Mucosa of descending colon (tissue), 3 donors: ENCODE results near the gene AATK. TPM values are rescaled to one million over a fixed set of nuclear protein-coding genes. Genes with fewer than 3 reads are reported as not detected.

Source experiments
- ATAC-seq: fragments of 200-7000 bp; cut with Tn5 transposase; one replicate; pipeline ENCODE4 v1.9.1; 2020; ENCODE audit warnings: mild to moderate bottlenecking, moderate library complexity
- DNase-seq, 3 donors: peaks; one replicate each; pipeline ENCODE4 v3.0.0-alpha.2; 2020
- H3K36me3 ChIP-seq: fragments of 200-600 bp; one replicate; pipeline ENCODE4 v1.8.0; 2021; ENCODE audit warnings: low read depth, mild to moderate bottlenecking
- H3K4me1 ChIP-seq: fragments of 200-600 bp; one replicate; pipeline ENCODE4 v1.8.0; 2021; ENCODE audit warnings: low read depth, mild to moderate bottlenecking
- H3K4me3 ChIP-seq: fragments of 200-600 bp; one replicate; pipeline ENCODE4 v1.8.0; 2021; ENCODE audit warnings: mild to moderate bottlenecking
- H3K9me3 ChIP-seq: fragments of 200-600 bp; one replicate; pipeline ENCODE4 v1.8.0; 2021; ENCODE audit warnings: mild to moderate bottlenecking
- CTCF ChIP-seq: fragments of 200-600 bp; IDR thresholded peaks from one replicate; pipeline ENCODE4 v1.8.0; 2022; ENCODE audit warnings: antibody characterized with exemption, mild to moderate bottlenecking
- intact Hi-C, 2 donors: fragments of 100-400 bp; cut with DNase I in 1 of 2; cut with micrococcal nuclease in 1 of 2; formaldehyde crosslinking; loops; one replicate each; pipeline versions ENCODE4 v1.11.0 to v1.11.1; 2022; cut with DNase I, micrococcal nuclease
- total RNA-seq, 3 donors: library from RNA; stranded (reverse); fragmentation: NEBNext Ultra II Directional in 2 of 3; extraction: Animal tissue kit (Norgen Biotek cat#: 25700) in 2 of 3; gene quantifications; one replicate each; pipeline versions ENCODE4 v1.2.1 to v1.2.4, GENCODE V29; 2021 to 2023
- donor health status: DM: no; HTN: no; CAD: no; lungs with moderate emphysema.
- donor health status: DM: no; HTN: no; CAD: no.
- donor health status: DM: no; HTN: yes; CAD: no.

Gene AATK
- total RNA-seq, 3 donors from 2014 or later, result 9.9 to 23.8 (median 15.6) TPM

- intact Hi-C loops, result no loop called here
- Histone ChIP-seq H3K9me3 (no peaks in the 10 kb centered on the region), H3K4me3 (no peak overlapping the region), H3K4me1 (no peaks in the 10 kb centered on the region), H3K36me3 (no peaks in the 10 kb centered on the region)
- DNase-seq, result no peak
- no peak for TF ChIP-seq CTCF
- ATAC-seq, result no peak
Observed at GRCh38 chr17:81184555-81184954, 18.5 kb upstream of the AATK start.

- H3K4me3 ChIP-seq, result no peak overlapping the region
- intact Hi-C loops, result no loop called here
- H3K9me3 ChIP-seq, result no peaks in the 10 kb centered on the region
- H3K4me1 ChIP-seq, result no peaks in the 10 kb centered on the region
- ATAC-seq, result no peak
- no peak for DNase-seq
- TF ChIP-seq CTCF, result no peak
- no peaks in the 10 kb centered on the region for H3K36me3 ChIP-seq
Observed at GRCh38 chr17:81183807-81184206, 17.8 kb upstream of the AATK start.

GRCh38 chr17:81183316-81183715, 17.3 kb upstream of the AATK start:
- H3K4me1 ChIP-seq, result no peaks in the 10 kb centered on the region
- DNase-seq (no peak), ATAC-seq (no peak)
- H3K9me3 ChIP-seq, result no peaks in the 10 kb centered on the region
- intact Hi-C loops, result no loop called here
- no peak for TF ChIP-seq CTCF
- no peak overlapping the region for H3K4me3 ChIP-seq
- no peaks in the 10 kb centered on the region for H3K36me3 ChIP-seq

GRCh38 chr17:81182596-81182995, 16.6 kb upstream of the AATK start:
- no peaks in the 10 kb centered on the region for H3K4me1 ChIP-seq
- intact Hi-C loops, result no loop called here
- DNase-seq, result no peak
- no peak overlapping the region for H3K4me3 ChIP-seq
- no peaks in the 10 kb centered on the region for H3K36me3 ChIP-seq
- ATAC-seq, result no peak
- no peaks in the 10 kb centered on the region for H3K9me3 ChIP-seq
- TF ChIP-seq CTCF, result no peak

- H3K36me3 ChIP-seq, result no peaks in the 10 kb centered on the region
- no peak for TF ChIP-seq CTCF
- ATAC-seq (no peak), DNase-seq (no peak)
- intact Hi-C loops, result no loop called here
- H3K9me3 ChIP-seq, result no peaks in the 10 kb centered on the region
- H3K4me3 ChIP-seq, result no peak overlapping the region
- no peaks in the 10 kb centered on the region for H3K4me1 ChIP-seq
Observed at GRCh38 chr17:81181811-81182185, 15.8 kb upstream of the AATK start.
